Putamen (tissue), 1 donor: ENCODE measurements around the gene NIPAL4.
"Not testable (repeated sequence)": the region's sequence is repeated elsewhere in the genome, so short reads cannot be mapped to it uniquely, and the experiment has no call there.

Experiments used
- DNase-seq: peaks from one replicate; pipeline ENCODE4 v3.0.0-alpha.2; 2016; ENCODE audit warnings: low spot score

The NIPAL4 gene

DNA sequence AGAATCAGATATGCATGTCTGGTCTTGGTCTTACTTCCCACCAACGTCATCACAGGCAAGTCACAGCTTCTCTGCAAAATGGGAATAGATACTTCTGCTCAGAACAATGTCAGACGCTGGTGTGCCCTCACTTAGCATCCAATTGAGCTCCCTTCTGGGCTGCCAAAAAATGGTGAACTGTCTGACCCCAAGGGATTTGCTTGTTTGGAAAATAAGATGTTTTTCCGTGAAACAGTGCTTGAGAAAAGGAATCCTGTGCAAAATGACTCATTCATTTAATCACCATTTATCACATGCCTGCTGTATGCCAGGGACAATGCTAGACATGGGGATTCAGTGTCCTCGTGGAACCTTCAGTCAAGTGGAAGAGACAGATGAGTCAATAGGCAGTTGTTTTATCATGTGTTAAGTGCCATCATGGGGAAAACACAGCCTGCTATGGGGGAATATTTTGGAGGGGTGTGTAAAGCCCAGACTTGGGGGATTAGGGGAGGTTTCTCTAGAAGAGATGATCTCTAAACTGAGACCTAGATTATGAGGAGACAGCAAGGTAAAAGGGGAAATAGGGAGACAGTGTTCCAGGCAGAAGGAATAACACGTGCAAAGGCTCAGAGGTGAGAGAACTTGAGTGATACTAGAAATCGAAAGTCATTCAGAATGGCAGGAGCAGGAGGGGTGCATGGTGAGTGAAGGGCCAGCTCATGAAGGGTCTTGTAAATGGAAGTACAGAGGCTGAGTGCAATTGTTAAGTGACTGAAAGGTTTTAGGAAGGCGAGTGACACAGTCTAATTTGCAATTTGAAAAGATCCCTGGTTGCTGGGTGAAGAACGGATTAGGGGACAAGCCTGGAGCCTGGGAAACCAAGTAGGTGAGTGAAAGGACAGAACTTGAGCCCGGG is 3.9 kb downstream of the NIPAL4 start:
- DNase-seq: no peak

DNA sequence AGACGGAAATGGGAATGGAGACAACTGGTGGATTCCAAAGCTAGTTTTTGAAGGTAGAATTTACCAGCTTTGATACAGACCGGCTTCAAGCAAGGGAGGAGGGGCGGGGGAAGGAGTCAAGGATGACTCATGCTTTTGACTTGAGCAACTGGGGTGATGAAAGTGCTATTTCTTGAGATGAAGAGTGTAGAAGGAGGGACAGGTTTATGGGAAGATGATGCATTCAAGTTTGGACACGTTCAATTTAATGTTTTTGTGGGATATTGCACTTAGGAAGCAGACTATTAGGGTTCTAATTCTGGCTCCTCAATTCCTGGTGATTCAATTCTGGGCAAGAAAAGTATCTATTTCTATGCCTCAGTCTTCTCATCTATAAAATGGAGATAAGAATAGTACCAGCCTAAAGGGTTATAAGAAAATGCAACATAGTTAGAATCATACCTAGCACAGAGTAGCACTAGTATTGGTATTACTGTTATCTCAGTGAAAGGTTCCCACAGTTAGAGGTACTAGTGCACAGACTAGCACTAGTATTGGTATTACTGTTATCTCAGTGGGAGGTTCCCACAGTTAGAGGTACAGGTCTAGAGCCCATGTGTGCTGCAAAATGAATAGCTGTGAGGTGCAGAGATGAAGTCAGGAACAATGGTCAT is 4.6 kb downstream of the NIPAL4 start:
- DNase-seq: no peak

DNA sequence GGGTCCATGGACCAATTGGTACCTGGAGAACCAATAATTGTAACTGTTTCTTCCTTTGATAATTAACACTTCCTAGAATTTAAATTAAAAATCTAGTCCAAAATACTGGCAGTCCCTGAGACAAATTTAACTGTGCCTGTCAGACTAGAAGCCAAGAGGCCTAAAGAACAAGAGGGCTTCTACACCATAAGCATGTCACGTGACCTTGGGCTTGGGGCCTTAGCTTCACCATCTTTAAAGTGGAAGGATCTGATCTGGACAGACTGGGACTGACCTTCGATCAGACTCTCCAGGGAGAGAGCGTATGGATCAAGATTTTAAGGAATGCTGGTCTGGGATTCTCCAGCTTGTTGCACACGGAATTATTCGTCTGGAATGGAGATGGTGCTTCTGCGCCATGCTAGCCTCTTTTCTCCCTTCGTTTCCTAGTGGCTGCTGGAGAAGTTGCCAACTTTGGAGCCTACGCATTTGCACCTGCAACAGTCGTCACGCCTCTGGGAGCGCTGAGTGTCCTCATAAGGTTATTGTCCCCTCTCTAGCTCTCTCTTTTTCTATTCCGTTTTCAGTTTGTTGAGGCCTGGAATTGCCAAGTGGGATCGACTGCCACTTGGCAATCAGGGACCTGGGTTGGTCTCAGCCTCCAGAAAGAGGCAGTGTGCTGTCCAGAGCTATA is 8.4 kb downstream of the NIPAL4 start:
- no peak for DNase-seq

DNA sequence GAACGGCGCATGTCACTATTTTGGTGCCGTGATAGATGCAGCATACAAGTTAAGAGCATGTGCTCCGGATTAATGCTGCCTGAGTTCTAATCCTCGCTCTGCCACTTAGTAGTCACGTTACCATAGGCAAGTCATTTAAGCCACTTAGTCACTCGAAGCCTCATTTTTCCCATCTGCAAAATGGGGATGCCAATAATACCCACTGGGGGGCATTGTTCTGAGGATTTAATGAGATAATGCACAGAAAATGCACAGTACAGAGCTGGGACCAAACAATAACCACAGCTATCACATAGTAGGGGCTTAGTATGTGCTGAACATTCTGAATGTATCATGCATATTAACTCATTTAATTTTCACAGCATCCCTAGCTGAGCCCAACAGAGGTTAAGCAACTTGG is 9.1 kb downstream of the NIPAL4 start:
- DNase-seq: no peak

DNA sequence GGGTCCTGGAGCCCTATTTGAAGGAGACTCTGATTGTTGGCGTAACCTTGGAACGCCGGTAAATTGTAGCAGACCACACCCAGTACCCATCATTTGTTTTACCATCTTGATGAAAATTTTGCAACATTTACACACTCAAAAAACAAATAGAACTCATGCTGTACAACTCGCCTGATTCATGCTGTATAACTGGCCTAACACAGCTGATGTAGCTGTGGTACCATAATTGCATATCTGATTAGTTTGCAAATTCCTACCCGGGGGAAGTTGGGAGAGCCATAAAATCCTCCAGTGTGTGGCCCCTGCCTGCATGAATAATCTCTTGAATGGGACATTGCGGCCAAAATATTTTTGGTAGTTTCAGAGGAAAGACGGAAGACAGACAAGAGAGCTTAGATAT is 9.7 kb downstream of the NIPAL4 start:
- DNase-seq: no peak

DNA sequence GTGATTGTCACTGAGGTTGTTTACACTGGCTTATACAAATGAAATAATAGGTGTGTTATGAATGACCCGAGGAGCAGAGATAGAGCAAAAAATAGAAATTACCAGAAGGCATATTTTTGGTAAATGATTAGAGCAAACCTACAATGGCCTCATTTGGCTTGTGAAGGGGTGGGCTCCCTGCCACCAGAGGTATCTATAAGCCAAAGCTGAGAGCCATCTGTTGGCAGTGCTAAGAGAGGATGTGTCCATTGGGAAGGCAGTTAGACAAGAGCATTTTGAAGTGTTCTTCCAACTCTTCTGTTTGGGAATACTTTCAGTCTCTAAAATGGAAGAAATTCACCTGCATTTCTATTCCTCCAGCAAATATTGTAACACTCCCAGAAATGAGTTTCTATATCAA is 10.6 kb downstream of the NIPAL4 start:
- no peak for DNase-seq

DNA sequence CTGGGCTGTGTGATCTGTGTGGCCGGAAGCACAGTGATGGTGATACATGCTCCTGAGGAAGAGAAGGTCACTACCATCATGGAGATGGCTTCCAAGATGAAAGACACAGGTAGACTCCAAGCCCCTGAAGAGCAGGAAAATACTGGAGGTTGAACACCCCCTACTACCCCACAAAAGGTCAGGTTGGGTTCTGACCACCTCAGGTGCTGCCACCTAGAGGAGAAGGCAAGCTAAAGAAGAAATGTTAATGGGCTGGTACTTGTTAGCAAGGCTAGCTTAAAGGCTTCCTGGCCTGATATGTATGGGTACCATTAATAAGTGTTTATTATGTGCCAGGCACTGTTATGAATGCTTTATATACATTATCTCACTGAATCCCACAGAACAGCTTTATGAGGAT is 11.7 kb downstream of the NIPAL4 start:
- no peak for DNase-seq

DNA sequence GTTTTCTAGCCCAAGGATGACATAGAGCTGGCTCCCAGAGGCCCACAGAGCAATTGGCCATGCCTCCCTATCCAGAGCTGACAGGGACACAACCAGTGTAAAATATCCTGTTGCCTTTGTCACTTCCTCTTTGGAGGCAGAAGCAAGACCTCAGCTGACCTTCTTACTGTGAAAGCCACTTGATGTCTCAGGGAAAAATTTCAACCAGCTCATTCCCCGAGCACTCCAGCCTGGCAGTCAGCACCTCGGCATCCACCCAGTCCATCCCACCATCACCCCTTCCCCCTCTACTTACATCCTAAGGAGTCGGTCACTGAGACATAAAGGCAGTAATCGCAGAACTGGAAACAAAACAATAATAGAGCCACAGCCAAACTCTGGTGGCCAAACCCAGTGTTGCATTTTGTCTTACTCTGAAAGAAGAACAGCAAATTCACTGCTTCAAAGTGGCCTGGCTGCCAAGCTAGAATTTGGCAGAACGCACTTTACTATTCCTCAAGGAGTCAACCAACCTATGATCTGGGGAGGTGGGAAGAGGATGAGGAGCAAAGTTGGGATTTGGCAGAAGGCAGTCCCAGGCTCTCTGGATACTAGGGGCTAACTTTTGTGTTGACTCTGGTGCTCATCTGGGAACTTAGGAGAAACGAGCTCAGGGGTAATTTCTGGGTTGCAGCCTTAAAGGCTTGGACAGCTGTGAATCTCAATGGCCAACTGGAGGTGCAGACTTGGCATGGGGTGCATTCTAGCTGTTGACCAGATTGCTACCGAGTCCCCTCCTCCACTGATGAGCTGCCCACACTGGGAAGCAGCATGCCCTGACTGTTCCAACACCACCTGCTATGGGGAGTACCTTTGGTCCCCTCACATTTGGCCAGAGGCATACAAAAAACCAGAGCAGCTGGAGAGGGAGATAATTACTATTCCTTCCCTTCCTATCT is 13.6 kb downstream of the NIPAL4 start:
- no peak for DNase-seq

DNA sequence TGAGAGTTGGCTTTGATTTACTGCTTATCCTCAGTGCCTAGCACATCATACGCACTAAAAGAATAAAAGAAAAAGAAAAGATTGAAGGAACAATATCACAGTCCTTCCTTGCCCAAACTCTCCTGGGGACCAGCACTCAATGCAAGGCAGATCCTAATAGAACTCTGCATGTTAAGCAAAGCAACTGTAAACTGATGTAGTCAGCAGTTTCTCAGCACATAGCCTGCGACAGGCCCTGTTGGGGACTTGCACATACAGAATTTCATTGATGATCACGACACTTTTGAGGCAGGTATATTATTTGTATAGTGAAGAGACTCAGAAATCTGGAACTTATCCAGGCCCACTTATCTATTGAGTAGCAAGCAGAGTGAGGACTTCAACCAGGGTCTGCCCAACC is 15.4 kb downstream of the NIPAL4 start:
- no peak for DNase-seq

DNA sequence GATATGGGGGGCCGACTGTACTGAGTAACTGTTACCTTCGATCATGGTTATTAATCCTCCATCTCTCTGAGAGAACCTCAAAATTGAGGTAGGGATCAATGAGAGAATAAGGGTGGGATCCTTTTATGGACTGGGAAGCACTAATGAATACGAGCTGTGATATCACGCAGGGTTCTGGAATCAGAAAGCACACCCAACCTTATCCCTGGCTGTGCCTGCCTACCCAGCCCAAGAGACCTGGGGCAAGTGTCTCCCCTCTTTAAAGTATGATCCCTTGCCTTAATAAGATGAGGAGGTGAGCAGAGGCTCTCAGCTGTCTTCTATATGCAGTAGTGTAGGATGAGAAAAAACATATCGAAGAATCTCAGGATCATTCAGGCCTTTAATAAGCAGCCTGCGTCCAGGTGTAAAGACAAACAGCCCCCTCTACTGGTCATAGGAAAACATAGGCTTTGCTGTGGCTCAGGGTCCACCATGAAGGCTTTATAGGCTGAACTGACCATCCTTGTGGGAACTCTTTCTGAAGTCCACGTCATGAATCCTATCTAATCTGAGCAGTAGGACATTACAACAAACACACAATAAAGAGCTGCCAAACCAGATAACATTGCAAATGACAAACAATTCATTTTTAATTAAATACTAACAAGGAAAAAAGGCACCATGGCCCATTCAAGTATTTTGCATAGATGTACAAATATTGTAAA is 16.8 kb downstream of the NIPAL4 start:
- DNase-seq: peak; percentile 76

DNA sequence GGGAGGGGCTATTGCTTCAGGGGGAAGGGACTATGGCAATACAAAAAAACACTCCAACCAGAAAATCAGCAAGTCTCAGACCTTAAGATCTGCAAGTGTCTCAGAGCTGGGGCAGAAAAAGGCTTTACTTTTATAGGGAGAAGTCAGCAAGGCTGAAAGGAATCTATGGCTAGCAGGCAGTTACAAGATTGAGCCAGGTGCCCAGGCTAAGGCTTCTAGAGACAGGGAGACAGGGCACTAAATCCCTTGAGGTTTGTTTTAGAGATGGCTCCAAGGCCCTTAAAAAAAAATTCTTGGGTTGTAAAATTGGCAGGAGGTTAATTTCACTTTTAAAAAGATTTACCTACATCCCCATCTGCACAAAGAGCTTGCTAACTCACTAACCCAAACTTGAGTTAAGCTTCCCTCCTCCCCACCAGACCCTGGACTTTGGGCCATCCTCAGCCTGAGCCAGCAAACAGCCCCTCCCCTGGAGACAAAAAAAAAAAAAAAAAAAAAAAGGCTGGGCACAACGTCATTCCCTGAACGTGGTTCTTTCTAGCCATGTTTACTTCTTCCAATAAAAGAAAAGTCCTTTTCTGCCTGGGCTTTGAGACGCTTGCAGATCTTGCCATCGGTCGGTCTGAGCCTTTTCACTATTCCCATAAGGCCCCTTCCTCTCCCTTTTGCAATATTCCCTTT is 17.9 kb downstream of the NIPAL4 start:
- DNase-seq: no peak

DNA sequence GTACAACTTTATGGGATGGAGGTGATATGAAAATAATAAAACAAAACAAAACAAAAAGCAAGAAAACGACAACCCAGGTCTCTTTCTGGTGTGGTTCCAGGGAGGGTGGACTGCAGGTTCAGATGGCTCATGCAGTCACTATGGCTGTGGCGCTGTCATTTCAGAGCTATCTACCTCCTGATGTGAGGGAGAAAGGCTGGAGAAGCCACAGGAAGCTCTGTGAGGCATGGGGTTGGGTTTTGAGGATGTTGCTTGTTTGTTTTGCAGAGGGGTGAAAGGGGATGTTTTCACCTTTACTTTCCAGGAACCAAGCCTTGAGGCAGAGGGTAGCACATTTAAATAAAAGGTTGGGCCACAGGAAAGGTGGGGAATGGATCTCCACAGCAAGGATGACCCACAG is 18.7 kb downstream of the NIPAL4 start:
- DNase-seq: no peak

DNA sequence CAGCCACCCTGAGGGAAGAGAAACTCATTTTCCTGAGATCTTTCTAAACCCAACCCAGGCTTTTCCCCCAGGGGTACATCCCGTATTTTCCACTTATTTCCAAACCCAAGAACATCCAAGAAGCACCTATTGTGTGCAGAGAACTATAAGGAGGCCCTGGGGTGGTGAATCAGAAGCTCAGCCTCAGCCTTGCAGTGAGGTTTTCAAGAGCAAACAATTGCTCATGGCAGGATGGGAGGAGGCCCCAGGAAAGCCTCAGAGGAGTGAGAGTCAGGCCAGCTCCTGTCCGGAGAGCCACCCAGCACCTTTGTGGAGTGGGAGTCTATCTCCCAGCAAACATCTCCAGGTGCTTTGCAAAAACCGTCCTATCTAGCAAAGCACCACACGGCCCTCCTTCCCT is 19.2 kb downstream of the NIPAL4 start:
- DNase-seq: no peak

DNA sequence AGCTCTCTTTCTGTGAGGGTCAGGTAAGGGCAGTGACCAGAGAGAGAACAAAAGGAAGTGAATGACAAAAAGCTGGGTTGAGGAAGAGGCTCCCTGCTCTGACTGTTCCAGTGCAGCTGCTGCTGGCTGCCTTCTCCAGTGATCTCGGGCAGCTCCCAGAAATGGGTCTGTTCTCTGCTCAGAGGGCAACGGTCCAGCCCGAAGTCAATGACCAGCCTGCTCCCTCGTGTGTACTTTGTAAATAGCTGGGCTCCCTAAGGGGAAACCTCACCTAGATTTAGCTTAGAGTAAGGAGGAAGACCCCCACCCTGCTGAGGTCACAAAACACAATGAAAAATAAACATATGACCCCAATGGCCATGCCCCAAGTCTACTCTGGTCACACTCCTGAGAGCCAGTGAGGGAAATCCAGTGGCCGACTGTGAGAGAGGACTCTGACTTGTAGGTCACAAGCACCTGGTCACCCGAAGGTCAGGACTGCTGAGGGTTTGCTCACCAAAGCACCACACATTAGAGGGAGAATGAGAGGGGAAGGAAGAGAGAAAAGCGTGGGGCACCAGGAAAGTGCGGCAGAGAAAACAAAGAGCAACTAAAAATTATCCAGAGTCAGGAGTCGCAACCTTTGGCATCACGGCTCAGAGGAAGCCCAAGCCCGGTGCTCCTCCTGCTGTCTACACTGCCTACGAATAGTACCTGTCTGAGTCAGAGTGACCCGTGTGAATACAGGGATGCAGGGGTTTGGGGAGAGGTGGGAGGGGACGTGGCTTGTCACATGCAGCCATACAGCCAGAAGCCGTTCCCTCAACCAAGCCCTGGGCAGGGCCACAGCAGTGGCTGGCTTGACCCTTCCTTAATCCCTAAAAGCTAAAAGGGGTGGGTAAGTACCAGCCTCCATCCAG is 19.8 kb downstream of the NIPAL4 start:
- DNase-seq: no peak

DNA sequence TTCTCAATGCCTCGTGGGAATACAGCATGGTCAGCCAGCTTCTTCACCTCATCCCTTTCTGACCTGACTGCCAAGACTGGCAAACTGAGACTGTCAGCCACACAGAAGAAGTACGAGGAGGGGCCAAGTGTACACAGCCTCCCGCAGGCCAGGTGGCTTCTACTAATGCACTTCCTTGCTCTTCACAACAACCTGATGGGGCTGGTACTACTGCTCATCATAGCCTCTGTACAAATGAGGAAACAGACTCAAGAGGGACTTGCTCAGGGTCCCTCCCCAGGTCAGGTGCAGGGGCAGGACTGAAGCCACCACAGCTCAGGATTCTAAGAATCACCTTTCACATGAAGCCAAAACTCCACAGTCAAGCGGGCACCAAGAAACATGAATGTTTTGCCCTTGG is 21.3 kb downstream of the NIPAL4 start:
- DNase-seq: no peak

DNA sequence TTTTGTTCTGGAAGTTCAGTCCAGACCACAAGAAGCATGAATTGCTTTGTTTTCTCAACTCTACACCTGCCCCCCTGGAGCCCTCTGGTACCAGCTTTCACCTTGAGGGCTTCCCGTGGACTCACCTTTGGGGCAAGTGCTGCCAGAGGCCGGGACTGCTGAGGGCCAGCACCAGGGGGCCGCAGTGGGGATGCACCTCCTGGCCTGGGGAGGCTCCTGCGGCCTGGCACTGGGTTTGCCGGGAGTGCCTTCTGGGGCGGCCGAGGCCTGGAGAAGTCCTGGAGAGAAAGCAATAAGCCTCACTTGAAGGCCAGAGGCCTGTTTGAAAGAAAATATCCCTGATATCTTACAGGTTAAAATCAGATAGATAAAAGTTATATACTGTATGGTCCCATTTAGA is 21.7 kb downstream of the NIPAL4 start:
- no peak for DNase-seq

DNA sequence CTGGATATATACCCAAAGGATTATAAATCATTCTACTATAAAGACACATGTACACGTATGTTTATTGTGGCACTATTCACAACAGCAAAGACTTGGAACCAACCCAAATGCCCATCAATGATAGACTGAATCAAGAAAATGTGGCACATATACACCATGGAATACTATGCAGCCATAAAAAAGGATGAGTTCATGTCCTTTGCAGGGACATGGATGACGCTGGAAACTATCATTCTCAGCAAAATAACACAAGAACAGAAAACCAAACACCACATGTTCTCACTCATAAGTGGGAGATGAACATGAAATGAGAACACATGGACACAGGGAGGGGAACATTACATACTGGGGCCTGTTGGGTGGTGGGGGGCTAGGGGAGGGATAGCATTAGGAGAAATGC is 22.7 kb downstream of the NIPAL4 start:
- not testable (repeated sequence) for DNase-seq

DNA sequence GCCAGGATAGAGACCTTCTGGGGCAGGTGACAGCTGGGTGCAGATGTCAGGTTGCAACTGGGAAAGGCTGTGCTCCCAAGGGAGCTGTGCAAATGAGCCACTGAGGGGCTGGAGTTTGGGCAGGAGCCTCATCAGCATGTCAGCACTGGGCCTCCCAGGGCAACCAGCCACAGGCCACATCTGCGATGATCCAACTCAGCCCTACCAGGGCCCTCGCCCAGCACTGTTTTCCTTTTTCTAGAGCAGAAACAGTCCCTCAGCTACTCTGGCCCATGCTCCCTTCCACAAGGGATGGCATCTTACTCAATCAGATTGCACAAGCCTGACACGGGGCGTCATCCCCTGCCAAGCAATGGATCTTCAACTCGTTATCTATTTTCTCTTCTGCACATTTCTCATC is 24.8 kb downstream of the NIPAL4 start:
- peak; percentile 43 for DNase-seq

DNA sequence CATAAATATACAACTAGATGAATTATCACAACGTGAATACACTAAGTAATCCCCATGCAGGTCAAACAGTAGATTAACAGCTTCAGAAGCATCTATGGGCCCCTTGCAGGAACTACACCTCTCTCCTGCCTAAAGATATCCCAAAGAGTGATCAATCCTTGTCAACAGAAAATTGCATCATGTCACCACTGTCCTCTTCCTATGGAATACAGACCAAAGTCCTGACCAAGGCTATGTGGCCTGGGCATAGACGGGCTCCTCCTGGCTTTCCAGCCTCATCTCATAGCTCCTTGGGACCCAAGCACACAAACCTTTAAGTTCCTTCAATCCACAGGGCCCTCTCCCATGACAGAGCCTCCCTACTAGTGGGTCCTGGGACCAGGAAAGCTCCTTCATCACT is 25.3 kb downstream of the NIPAL4 start:
- DNase-seq: no peak

DNA sequence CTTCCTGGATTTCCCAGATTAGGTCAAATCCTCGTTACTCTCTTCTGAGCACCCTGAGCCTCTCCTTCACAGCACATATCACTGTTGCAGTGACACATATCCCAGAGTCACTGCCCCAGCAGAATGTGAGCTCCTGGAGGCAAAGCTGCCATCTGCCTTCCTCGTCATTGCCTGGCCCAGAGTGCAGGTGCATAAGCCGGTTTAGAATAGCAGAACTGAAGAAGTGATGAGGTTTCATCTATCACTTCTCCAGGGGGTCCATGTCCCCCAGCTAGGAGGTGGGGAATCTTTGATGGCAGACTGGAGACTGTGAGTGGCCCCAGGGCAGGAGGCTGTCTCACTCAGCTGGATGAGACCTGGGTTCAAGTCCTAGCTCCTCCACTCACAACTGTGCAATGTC is 25.8 kb downstream of the NIPAL4 start:
- no peak for DNase-seq
